ENCODE measurements around the gene OSBPL2. TPM values are rescaled to one million over a fixed set of nuclear protein-coding genes. Genes with fewer than 3 reads are reported as not detected.

Gene OSBPL2
- total RNA-seq, 4 donors from 2014 or later: 48.4 to 65.1 (median 55.8) TPM

- no peak for TF ChIP-seq POLR2A (IDR thresholded peaks at IDR 0.05)
- TF ChIP-seq CTCF (IDR thresholded peaks at IDR 0.05): no peak
- Histone ChIP-seq H3K4me3 (no peak overlapping the region), H3K36me3 (peaks cover 31 to 69% (median 36%) of the 10 kb centered on the region in 3 donors), H3K27me3 (no peaks in the 10 kb centered on the region), H3K27ac (no peak overlapping the region), H3K9me3 (no peaks in the 10 kb centered on the region), H3K4me1 (no peaks in the 10 kb centered on the region)
- DNase-seq: no peak
- WGBS, 2 donors: 54 to 96% methylated on average over 4 of the region's 5 CpGs
- intact Hi-C loops (cut with DNase I): no loop called here
Observed at GRCh38 chr20:62202083-62202395, 36.3 kb upstream of the OSBPL2 start.

GRCh38 chr20:62202676-62203377 lies 35.5 kb upstream of the OSBPL2 start:
- 85 to 91% methylated on average over 22 of the region's 23 CpGs for WGBS, 2 donors
- H3K27me3 ChIP-seq: no peaks in the 10 kb centered on the region
- H3K4me3 ChIP-seq: no peak overlapping the region
- TF ChIP-seq POLR2A (IDR thresholded peaks at IDR 0.05) (no peak), CTCF (IDR thresholded peaks at IDR 0.05) (no peak)
- H3K27ac ChIP-seq: no peak overlapping the region
- intact Hi-C loops (cut with DNase I): no loop called here
- no peaks in the 10 kb centered on the region for H3K4me1 ChIP-seq
- DNase-seq: no peak
- H3K36me3 ChIP-seq: peaks cover 24 to 61% (median 34%) of the 10 kb centered on the region in 3 donors
- H3K9me3 ChIP-seq: no peaks in the 10 kb centered on the region

- Histone ChIP-seq H3K36me3 (peaks cover 17 to 55% (median 27%) of the 10 kb centered on the region in 3 donors), H3K4me3 (no peak overlapping the region), H3K4me1 (no peaks in the 10 kb centered on the region), H3K9me3 (no peaks in the 10 kb centered on the region), H3K27me3 (peaks cover 0 to 2% (median 0%) of the 10 kb centered on the region in 4 donors), H3K27ac (no peak overlapping the region)
- DNase-seq: no peak
- 74 to 84% methylated on average over 16 to 17 of the region's 22 CpGs for WGBS, 2 donors
- intact Hi-C loops (cut with DNase I): no loop called here
- TF ChIP-seq CTCF (IDR thresholded peaks at IDR 0.05) (no peak), POLR2A (IDR thresholded peaks at IDR 0.05) (no peak)
Observed at GRCh38 chr20:62203378-62204030, 34.8 kb upstream of the OSBPL2 start.

GRCh38 chr20:62205618-62206387 lies 32.5 kb upstream of the OSBPL2 start:
- 88% methylated on average over 15 to 27 of the region's 38 CpGs for WGBS, 2 donors
- Histone ChIP-seq H3K9me3 (no peaks in the 10 kb centered on the region), H3K4me3 (no peak overlapping the region), H3K27me3 (peaks cover 0 to 25% (median 0%) of the 10 kb centered on the region in 4 donors), H3K36me3 (peaks cover 9 to 32% (median 11%) of the 10 kb centered on the region in 3 donors), H3K4me1 (no peaks in the 10 kb centered on the region), H3K27ac (no peak overlapping the region)
- TF ChIP-seq CTCF (IDR thresholded peaks at IDR 0.05): no peak
- no peak for TF ChIP-seq POLR2A (IDR thresholded peaks at IDR 0.05)
- intact Hi-C loops (cut with DNase I): no loop called here
- no peak for DNase-seq

- no peak for TF ChIP-seq CTCF (IDR thresholded peaks at IDR 0.05)
- no peak for TF ChIP-seq POLR2A (IDR thresholded peaks at IDR 0.05)
- intact Hi-C loops (cut with DNase I): no loop called here
- no peak overlapping the region for H3K4me3 ChIP-seq
Observed at GRCh38 chr20:62206388-62206775, 31.9 kb upstream of the OSBPL2 start.

More at GRCh38 chr20:62206388-62206775, 31.9 kb upstream of the OSBPL2 start:
- Histone ChIP-seq H3K9me3 (no peaks in the 10 kb centered on the region), H3K27ac (no peak overlapping the region), H3K27me3 (peaks cover 0 to 31% (median 0%) of the 10 kb centered on the region in 4 donors), H3K36me3 (peaks cover 5 to 26% (median 6%) of the 10 kb centered on the region in 3 donors), H3K4me1 (no peaks in the 10 kb centered on the region)
- 78 to 84% methylated on average over 10 to 14 of the region's 17 CpGs for WGBS, 2 donors
- DNase-seq: no peak

Measured in esophagus squamous epithelium (tissue), 5 donors.